NT2/D1 (cell line): Measurements from ENCODE around the gene PRKN.
"Not testable (repeated sequence)": the region's sequence is repeated elsewhere in the genome, so short reads cannot be mapped to it uniquely, and the experiment has no call there.

Experiments
- DNase-seq: peaks from one replicate; pipeline ENCODE4 v3.0.0-alpha.2; 2011; ENCODE audit warnings: low read depth, low spot score
- H3K27me3 ChIP-seq: 2 replicates; pipeline ENCODE4 v1.6.0; 2011; ENCODE audit warnings: mild to moderate bottlenecking; ENCODE audit not compliant: insufficient read length, insufficient read depth
- H3K36me3 ChIP-seq: 2 replicates; pipeline ENCODE4 v1.6.1; 2011; ENCODE audit warnings: mild to moderate bottlenecking, low read length, mixed read lengths; ENCODE audit not compliant: insufficient read depth, insufficient read length
- H3K4me1 ChIP-seq: 2 replicates; pipeline ENCODE4 v1.5.1; 2011; ENCODE audit not compliant: insufficient read depth, insufficient read length
- H3K4me3 ChIP-seq: 2 replicates; pipeline ENCODE4 v1.5.1; 2011; ENCODE audit warnings: low read depth; ENCODE audit not compliant: insufficient read length
- H3K9ac ChIP-seq: 2 replicates; pipeline ENCODE4 v1.6.0; 2011; ENCODE audit warnings: low read depth; ENCODE audit not compliant: insufficient read length
- H3K9me3 ChIP-seq: 2 replicates; pipeline ENCODE4 v1.5.1; 2011; ENCODE audit warnings: mild to moderate bottlenecking, low read length; ENCODE audit not compliant: insufficient read depth
- SUZ12 ChIP-seq: IDR thresholded peaks from 2 replicates; pipeline ENCODE4 v1.6.1; 2011; ENCODE audit not compliant: insufficient read length, insufficient read depth; ENCODE audit errors: extremely low read depth
- YY1 ChIP-seq: IDR thresholded peaks from 2 replicates; pipeline ENCODE4 v1.6.1; 2011; ENCODE audit not compliant: insufficient read length, insufficient read depth
- ZNF274 ChIP-seq: IDR thresholded peaks from 2 replicates; pipeline ENCODE4 v1.6.1; 2011; ENCODE audit warnings: mild to moderate bottlenecking, low read depth, low read length

PRKN gene

GRCh38 chr6:161833099-161833860, 894.3 kb downstream of the PRKN start:
- no peak for DNase-seq
- TF ChIP-seq SUZ12 (no peak), ZNF274 (no peak), YY1 (no peak)
- H3K4me1 ChIP-seq, result peaks cover 3% of the 10 kb centered on the region
- H3K27me3 ChIP-seq, result no peaks in the 10 kb centered on the region
- no peak overlapping the region for H3K4me3 ChIP-seq
- no peaks in the 10 kb centered on the region for H3K9me3 ChIP-seq
- no peaks in the 10 kb centered on the region for H3K36me3 ChIP-seq
- H3K9ac ChIP-seq, result no peak overlapping the region

GRCh38 chr6:161832622-161833021, 894.9 kb downstream of the PRKN start:
- Histone ChIP-seq H3K9ac (no peak overlapping the region), H3K9me3 (no peaks in the 10 kb centered on the region), H3K36me3 (no peaks in the 10 kb centered on the region), H3K4me1 (peaks cover 2% of the 10 kb centered on the region), H3K27me3 (no peaks in the 10 kb centered on the region), H3K4me3 (no peak overlapping the region)
- TF ChIP-seq YY1, result no peak
- TF ChIP-seq ZNF274, result no peak
- no peak for TF ChIP-seq SUZ12
- DNase-seq, result no peak

- no peak for TF ChIP-seq YY1
- TF ChIP-seq ZNF274, result no peak
- TF ChIP-seq SUZ12, result no peak
- Histone ChIP-seq H3K9ac (no peak overlapping the region), H3K9me3 (no peaks in the 10 kb centered on the region), H3K4me3 (no peak overlapping the region), H3K27me3 (no peaks in the 10 kb centered on the region), H3K36me3 (no peaks in the 10 kb centered on the region), H3K4me1 (no peaks in the 10 kb centered on the region)
- no peak for DNase-seq
Measured at GRCh38 chr6:161830866-161831616, 896.5 kb downstream of the PRKN start.

GRCh38 chr6:161829291-161829729, 898.3 kb downstream of the PRKN start:
- H3K4me1 ChIP-seq, result no peaks in the 10 kb centered on the region
- H3K9me3 ChIP-seq, result no peaks in the 10 kb centered on the region
- H3K9ac ChIP-seq, result no peak overlapping the region
- no peaks in the 10 kb centered on the region for H3K36me3 ChIP-seq
- no peak for DNase-seq
- no peaks in the 10 kb centered on the region for H3K27me3 ChIP-seq
- no peak overlapping the region for H3K4me3 ChIP-seq
- no peak for TF ChIP-seq ZNF274
- no peak for TF ChIP-seq YY1
- no peak for TF ChIP-seq SUZ12

- no peak overlapping the region for H3K4me3 ChIP-seq
- no peak for DNase-seq
Measured at GRCh38 chr6:161828355-161828754, 899.2 kb downstream of the PRKN start.

GRCh38 chr6:161826512-161826911, 901.1 kb downstream of the PRKN start:
- TF ChIP-seq YY1 (no peak), SUZ12 (no peak), ZNF274 (no peak)
- Histone ChIP-seq H3K27me3 (no peaks in the 10 kb centered on the region), H3K4me1 (no peaks in the 10 kb centered on the region), H3K36me3 (no peaks in the 10 kb centered on the region), H3K9ac (no peak overlapping the region), H3K4me3 (no peak overlapping the region), H3K9me3 (no peaks in the 10 kb centered on the region)
- no peak for DNase-seq

More at GRCh38 chr6:161828355-161828754, 899.2 kb downstream of the PRKN start:
- Histone ChIP-seq H3K27me3 (no peaks in the 10 kb centered on the region), H3K36me3 (no peaks in the 10 kb centered on the region), H3K4me1 (no peaks in the 10 kb centered on the region), H3K9me3 (no peaks in the 10 kb centered on the region), H3K9ac (no peak overlapping the region)
- no peak for TF ChIP-seq YY1
- no peak for TF ChIP-seq SUZ12
- TF ChIP-seq ZNF274, result no peak

GRCh38 chr6:161822204-161822603, 905.4 kb downstream of the PRKN start:
- H3K4me1 ChIP-seq, result not testable (repeated sequence)

More at GRCh38 chr6:161822204-161822603, 905.4 kb downstream of the PRKN start:
- not testable (repeated sequence) for H3K4me3 ChIP-seq, H3K9me3 ChIP-seq, H3K27me3 ChIP-seq, H3K36me3 ChIP-seq, H3K9ac ChIP-seq, DNase-seq
